Testis (tissue), 2 donors: ENCODE measurements around the gene HECW1.

ENCODE experiments used
- POLR2A ChIP-seq: fragments of 450-650 bp; IDR thresholded peaks from one replicate; pipeline ENCODE4 v1.6.1; 2017; ENCODE audit warnings: antibody characterized with exemption, mild to moderate bottlenecking, moderate library complexity
- TF ChIP-seq, protein P1 (sequence below), 3 experiments: fragments of 450-650 bp in 2 of 3; fragments of 200-600 bp in 1 of 3; sonication (generic) in 1 of 3; IDR thresholded peaks; one replicate each; pipeline ENCODE4 v1.5.1; 2016 to 2019; ENCODE audit warnings: antibody characterized with exemption in 3 of 3, mild to moderate bottlenecking in 2 of 3, moderate library complexity in 1 of 3

- TF ChIP-seq, protein P1, sequence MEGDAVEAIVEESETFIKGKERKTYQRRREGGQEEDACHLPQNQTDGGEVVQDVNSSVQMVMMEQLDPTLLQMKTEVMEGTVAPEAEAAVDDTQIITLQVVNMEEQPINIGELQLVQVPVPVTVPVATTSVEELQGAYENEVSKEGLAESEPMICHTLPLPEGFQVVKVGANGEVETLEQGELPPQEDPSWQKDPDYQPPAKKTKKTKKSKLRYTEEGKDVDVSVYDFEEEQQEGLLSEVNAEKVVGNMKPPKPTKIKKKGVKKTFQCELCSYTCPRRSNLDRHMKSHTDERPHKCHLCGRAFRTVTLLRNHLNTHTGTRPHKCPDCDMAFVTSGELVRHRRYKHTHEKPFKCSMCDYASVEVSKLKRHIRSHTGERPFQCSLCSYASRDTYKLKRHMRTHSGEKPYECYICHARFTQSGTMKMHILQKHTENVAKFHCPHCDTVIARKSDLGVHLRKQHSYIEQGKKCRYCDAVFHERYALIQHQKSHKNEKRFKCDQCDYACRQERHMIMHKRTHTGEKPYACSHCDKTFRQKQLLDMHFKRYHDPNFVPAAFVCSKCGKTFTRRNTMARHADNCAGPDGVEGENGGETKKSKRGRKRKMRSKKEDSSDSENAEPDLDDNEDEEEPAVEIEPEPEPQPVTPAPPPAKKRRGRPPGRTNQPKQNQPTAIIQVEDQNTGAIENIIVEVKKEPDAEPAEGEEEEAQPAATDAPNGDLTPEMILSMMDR (IDR thresholded peaks at IDR 0.05): no peak
- no peak for TF ChIP-seq POLR2A
Observed at GRCh38 chr7:43470110-43470509, 357.7 kb downstream of the HECW1 start.
